HepG2 (cell line): ENCODE results near the gene MPP3. TPM values are rescaled to one million over a fixed set of nuclear protein-coding genes. Genes with fewer than 3 reads are reported as not detected.
A peak's percentile ranks its signal among the peaks of the same experiment; 100 is the strongest.

Experiments
- AHR ChIP-seq: IDR thresholded peaks from 2 replicates; pipeline ENCODE4 v1.6.1; 2018; ENCODE audit warnings: missing genetic modification reagents, missing compliant biosample characterization
- HNRNPUL1 ChIP-seq: fragments of 200-400 bp; formaldehyde crosslinking; IDR thresholded peaks from 2 replicates; pipeline ENCODE4 v1.6.1; 2017; ENCODE audit warnings: low read depth, mild to moderate bottlenecking, low read length, moderate library complexity
- KDM5B ChIP-seq: sonication (generic); formaldehyde crosslinking; IDR thresholded peaks from 2 replicates; pipeline ENCODE4 v1.4.0; 2020; ENCODE audit warnings: missing genetic modification reagents, mild to moderate bottlenecking, borderline replicate concordance
- KLF15 ChIP-seq: sonication (generic); formaldehyde crosslinking; IDR thresholded peaks from 2 replicates; pipeline ENCODE4 v1.8.1; 2023; ENCODE audit warnings: borderline replicate concordance, mild to moderate bottlenecking, inconsistent platforms, missing genetic modification reagents, mixed read lengths
- KLF16 ChIP-seq, 2 experiments: sonication (generic) in 1 of 2; formaldehyde crosslinking in 1 of 2; IDR thresholded peaks; 2 replicates each; pipeline versions ENCODE4 v1.6.1 to v1.8.0; 2016 to 2023; ENCODE audit warnings: missing genetic modification reagents in 2 of 2, missing compliant biosample characterization in 1 of 2
- NFRKB ChIP-seq: fragments of 450-650 bp; IDR thresholded peaks from 2 replicates; pipeline ENCODE4 v1.6.1; 2017
- NR2C2 ChIP-seq: sonication (generic); formaldehyde crosslinking; IDR thresholded peaks from 2 replicates; pipeline ENCODE4 v1.4.0; 2020; ENCODE audit warnings: missing genetic modification reagents, mild to moderate bottlenecking, moderate library complexity, borderline replicate concordance
- PCBP2 ChIP-seq: fragments of 200-400 bp; formaldehyde crosslinking; optimal IDR thresholded peaks from 2 replicates; pipeline ENCODE3; 2018; ENCODE audit warnings: low read length, low read depth; ENCODE audit not compliant: poor library complexity, severe bottlenecking
- RFX3 ChIP-seq: IDR thresholded peaks from 2 replicates; pipeline ENCODE4 v1.6.1; 2016; ENCODE audit warnings: missing biosample characterization, missing genetic modification reagents
- THAP11 ChIP-seq: IDR thresholded peaks from 2 replicates; pipeline ENCODE4 v1.6.1; 2016; ENCODE audit warnings: missing biosample characterization, missing genetic modification reagents
- TSC22D2 ChIP-seq: sonication (generic); formaldehyde crosslinking; IDR thresholded peaks from 2 replicates; pipeline ENCODE4 v1.5.1; 2020; ENCODE audit warnings: missing genetic modification reagents, mild to moderate bottlenecking, borderline replicate concordance
- ZBTB7A ChIP-seq: sonication (generic); formaldehyde crosslinking; IDR thresholded peaks from 2 replicates; pipeline ENCODE4 v1.8.0; 2022; ENCODE audit warnings: mild to moderate bottlenecking, missing genetic modification reagents
- ZNF543 ChIP-seq: sonication (generic); formaldehyde crosslinking; IDR thresholded peaks from 2 replicates; pipeline ENCODE4 v1.4.0; 2020; ENCODE audit warnings: mild to moderate bottlenecking, missing genetic modification reagents
- ZNF850 ChIP-seq: sonication (generic); formaldehyde crosslinking; conservative IDR thresholded peaks from 2 replicates; pipeline ENCODE4 v1.9.0; 2021; ENCODE audit warnings: mild to moderate bottlenecking, missing genetic modification reagents
- polyA plus RNA-seq, 8 experiments: library from polyadenylated mRNA; depleted of rRNA in 3 of 8; stranded (reverse) in 7 of 8; unstranded in 1 of 8; fragments of >200 nt; fragmentation: Illumina TruSeq in 4 of 8; extraction: Trizol in 4 of 8; gene quantifications; 2 replicates each; pipeline versions ENCODE4 v1.2.1 to v1.2.3, GENCODE V29; 2011 to 2016; ENCODE audit warnings: low read depth in 4 of 8, missing spikeins in 1 of 8, mixed read lengths in 1 of 8; ENCODE audit not compliant: insufficient read depth in 1 of 8
- total RNA-seq, 5 experiments: library from RNA; depleted of rRNA; stranded (reverse); fragments of >200 nt; fragmentation: Illumina TruSeq; extraction: Trizol; gene quantifications; 2 replicates each; pipeline ENCODE4 v1.2.3, GENCODE V29; 2016; ENCODE audit warnings: low read depth in 1 of 5
- TF ChIP-seq, protein P1 (sequence below): sonication (generic); formaldehyde crosslinking; IDR thresholded peaks from 2 replicates; pipeline ENCODE4 v1.4.0; 2020; ENCODE audit warnings: missing genetic modification reagents
- TF ChIP-seq, protein P2 (sequence below): sonication (generic); formaldehyde crosslinking; IDR thresholded peaks from 2 replicates; pipeline ENCODE4 v1.8.0; 2022; ENCODE audit warnings: missing genetic modification reagents, mild to moderate bottlenecking, borderline replicate concordance
- TF ChIP-seq, protein P3 (sequence below): sonication (generic); formaldehyde crosslinking; conservative IDR thresholded peaks from 2 replicates; pipeline ENCODE4 v1.5.0; 2020; ENCODE audit warnings: missing genetic modification reagents
- TF ChIP-seq, protein P4 (sequence below): IDR thresholded peaks from 2 replicates; pipeline ENCODE4 v1.6.1; 2016
- TF ChIP-seq, protein P5 (sequence below): sonication (generic); formaldehyde crosslinking; IDR thresholded peaks from 2 replicates; pipeline ENCODE4 v1.8.1; 2023; ENCODE audit warnings: mild to moderate bottlenecking, missing genetic modification reagents
- TF ChIP-seq, protein P6 (sequence below): sonication (generic); formaldehyde crosslinking; conservative IDR thresholded peaks from 2 replicates; pipeline ENCODE4 v1.8.0; 2022; ENCODE audit warnings: low read depth, missing genetic modification reagents

The MPP3 gene
- total and polyA plus RNA-seq, 2 of the 13 experiments (the other 11 are each of a cell fraction or from before 2014, with no cell fraction given), result 0.91 to 1.8 TPM

DNA sequence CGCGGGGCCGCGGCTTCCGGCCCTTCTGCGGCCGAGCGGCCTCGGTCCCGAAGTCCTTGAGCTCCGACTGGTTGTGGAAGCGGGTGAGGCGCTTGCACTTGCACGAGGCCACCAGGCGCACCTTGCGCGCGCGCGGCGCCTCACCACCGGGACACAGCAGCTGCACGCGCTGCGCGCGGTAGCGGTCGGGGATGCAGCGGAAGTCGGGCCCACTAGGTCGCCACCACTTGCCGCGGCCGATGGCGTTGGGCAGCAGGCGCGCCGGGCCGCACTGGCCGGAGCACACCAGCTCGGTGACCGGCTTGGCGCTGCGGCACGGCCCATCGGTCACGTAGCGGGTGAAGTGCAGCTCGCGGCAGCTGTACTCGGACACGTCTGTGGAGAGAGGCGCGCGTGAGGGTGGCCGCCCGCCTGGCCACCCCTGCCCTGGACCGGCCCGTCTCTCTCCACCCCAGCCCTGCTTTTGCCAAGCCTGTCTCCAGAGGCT is 77.5 kb downstream of the MPP3 start (continued):
- TF ChIP-seq, protein P1, sequence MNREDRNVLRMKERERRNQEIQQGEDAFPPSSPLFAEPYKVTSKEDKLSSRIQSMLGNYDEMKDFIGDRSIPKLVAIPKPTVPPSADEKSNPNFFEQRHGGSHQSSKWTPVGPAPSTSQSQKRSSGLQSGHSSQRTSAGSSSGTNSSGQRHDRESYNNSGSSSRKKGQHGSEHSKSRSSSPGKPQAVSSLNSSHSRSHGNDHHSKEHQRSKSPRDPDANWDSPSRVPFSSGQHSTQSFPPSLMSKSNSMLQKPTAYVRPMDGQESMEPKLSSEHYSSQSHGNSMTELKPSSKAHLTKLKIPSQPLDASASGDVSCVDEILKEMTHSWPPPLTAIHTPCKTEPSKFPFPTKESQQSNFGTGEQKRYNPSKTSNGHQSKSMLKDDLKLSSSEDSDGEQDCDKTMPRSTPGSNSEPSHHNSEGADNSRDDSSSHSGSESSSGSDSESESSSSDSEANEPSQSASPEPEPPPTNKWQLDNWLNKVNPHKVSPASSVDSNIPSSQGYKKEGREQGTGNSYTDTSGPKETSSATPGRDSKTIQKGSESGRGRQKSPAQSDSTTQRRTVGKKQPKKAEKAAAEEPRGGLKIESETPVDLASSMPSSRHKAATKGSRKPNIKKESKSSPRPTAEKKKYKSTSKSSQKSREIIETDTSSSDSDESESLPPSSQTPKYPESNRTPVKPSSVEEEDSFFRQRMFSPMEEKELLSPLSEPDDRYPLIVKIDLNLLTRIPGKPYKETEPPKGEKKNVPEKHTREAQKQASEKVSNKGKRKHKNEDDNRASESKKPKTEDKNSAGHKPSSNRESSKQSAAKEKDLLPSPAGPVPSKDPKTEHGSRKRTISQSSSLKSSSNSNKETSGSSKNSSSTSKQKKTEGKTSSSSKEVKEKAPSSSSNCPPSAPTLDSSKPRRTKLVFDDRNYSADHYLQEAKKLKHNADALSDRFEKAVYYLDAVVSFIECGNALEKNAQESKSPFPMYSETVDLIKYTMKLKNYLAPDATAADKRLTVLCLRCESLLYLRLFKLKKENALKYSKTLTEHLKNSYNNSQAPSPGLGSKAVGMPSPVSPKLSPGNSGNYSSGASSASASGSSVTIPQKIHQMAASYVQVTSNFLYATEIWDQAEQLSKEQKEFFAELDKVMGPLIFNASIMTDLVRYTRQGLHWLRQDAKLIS, result no peak
- no peak for TF ChIP-seq THAP11 (CRISPR knock-in tag)
- TF ChIP-seq KLF15 (CRISPR knock-in tag), result no peak
- TF ChIP-seq NR2C2 (CRISPR knock-in tag), result no peak
- TF ChIP-seq KLF16 (CRISPR knock-in tag; IDR thresholded peaks at IDR 0.05), result 0 out of 4 replicates have a peak, but pooled peaks of 1 of the 2 experiments have one; percentile 24
- TF ChIP-seq KDM5B, result peak; percentile 31; the same call in 1 of the 2 replicates
- no peak for TF ChIP-seq PCBP2
- TF ChIP-seq, protein P2, sequence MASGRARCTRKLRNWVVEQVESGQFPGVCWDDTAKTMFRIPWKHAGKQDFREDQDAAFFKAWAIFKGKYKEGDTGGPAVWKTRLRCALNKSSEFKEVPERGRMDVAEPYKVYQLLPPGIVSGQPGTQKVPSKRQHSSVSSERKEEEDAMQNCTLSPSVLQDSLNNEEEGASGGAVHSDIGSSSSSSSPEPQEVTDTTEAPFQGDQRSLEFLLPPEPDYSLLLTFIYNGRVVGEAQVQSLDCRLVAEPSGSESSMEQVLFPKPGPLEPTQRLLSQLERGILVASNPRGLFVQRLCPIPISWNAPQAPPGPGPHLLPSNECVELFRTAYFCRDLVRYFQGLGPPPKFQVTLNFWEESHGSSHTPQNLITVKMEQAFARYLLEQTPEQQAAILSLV, result no peak
- TF ChIP-seq HNRNPUL1, result no peak
- no peak for TF ChIP-seq ZNF850
- TF ChIP-seq AHR (CRISPR knock-in tag), result no peak
- TF ChIP-seq, protein P3, sequence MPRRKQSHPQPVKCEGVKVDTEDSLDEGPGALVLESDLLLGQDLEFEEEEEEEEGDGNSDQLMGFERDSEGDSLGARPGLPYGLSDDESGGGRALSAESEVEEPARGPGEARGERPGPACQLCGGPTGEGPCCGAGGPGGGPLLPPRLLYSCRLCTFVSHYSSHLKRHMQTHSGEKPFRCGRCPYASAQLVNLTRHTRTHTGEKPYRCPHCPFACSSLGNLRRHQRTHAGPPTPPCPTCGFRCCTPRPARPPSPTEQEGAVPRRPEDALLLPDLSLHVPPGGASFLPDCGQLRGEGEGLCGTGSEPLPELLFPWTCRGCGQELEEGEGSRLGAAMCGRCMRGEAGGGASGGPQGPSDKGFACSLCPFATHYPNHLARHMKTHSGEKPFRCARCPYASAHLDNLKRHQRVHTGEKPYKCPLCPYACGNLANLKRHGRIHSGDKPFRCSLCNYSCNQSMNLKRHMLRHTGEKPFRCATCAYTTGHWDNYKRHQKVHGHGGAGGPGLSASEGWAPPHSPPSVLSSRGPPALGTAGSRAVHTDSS (CRISPR knock-in tag), result no peak
- TF ChIP-seq, protein P4, sequence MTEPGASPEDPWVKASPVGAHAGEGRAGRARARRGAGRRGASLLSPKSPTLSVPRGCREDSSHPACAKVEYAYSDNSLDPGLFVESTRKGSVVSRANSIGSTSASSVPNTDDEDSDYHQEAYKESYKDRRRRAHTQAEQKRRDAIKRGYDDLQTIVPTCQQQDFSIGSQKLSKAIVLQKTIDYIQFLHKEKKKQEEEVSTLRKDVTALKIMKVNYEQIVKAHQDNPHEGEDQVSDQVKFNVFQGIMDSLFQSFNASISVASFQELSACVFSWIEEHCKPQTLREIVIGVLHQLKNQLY (CRISPR knock-in tag), result no peak
- TF ChIP-seq RFX3 (CRISPR knock-in tag), result no peak
- TF ChIP-seq, protein P5, sequence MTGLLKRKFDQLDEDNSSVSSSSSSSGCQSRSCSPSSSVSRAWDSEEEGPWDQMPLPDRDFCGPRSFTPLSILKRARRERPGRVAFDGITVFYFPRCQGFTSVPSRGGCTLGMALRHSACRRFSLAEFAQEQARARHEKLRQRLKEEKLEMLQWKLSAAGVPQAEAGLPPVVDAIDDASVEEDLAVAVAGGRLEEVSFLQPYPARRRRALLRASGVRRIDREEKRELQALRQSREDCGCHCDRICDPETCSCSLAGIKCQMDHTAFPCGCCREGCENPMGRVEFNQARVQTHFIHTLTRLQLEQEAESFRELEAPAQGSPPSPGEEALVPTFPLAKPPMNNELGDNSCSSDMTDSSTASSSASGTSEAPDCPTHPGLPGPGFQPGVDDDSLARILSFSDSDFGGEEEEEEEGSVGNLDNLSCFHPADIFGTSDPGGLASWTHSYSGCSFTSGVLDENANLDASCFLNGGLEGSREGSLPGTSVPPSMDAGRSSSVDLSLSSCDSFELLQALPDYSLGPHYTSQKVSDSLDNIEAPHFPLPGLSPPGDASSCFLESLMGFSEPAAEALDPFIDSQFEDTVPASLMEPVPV, result peak; percentile 74; the same call in 1 of the 2 replicates
- TF ChIP-seq ZBTB7A, result no peak
- TF ChIP-seq ZNF543 (CRISPR knock-in tag), result 0 out of 2 replicates have a peak, but pooled peaks have one; percentile 32
- TF ChIP-seq TSC22D2 (CRISPR knock-in tag), result no peak
- TF ChIP-seq NFRKB, result no peak
- TF ChIP-seq, protein P6, sequence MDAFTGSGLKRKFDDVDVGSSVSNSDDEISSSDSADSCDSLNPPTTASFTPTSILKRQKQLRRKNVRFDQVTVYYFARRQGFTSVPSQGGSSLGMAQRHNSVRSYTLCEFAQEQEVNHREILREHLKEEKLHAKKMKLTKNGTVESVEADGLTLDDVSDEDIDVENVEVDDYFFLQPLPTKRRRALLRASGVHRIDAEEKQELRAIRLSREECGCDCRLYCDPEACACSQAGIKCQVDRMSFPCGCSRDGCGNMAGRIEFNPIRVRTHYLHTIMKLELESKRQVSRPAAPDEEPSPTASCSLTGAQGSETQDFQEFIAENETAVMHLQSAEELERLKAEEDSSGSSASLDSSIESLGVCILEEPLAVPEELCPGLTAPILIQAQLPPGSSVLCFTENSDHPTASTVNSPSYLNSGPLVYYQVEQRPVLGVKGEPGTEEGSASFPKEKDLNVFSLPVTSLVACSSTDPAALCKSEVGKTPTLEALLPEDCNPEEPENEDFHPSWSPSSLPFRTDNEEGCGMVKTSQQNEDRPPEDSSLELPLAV, result no peak
